Bone marrow (tissue), 2 donors: Measurements from ENCODE around the gene RSPO3.
"Not testable (repeated sequence)": the region's sequence is repeated elsewhere in the genome, so short reads cannot be mapped to it uniquely, and the experiment has no call there.

Source experiments
- DNase-seq, 2 donors: peaks; one replicate each; lab custom pipeline; 2025; lab: John Stamatoyannopoulos, UW

RSPO3 gene

DNA sequence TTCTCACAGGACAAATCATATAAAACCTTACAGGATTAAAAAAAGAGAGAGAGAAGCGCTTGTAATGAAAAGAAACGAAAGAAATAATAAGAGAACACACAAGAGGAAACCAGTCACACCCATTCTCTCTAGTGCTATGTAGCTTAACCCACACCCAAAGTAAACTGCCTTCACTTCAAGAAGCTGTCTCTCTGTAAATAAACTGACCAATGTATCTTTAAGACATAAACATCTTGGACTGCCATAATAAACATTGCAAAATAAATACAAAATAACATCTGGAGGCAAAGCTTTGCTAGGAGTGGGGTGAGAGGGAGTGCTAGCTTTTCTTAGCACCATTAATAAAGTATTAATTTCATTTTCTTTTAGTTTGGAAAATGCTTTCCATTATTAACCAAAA is 86.6 kb downstream of the RSPO3 start:
- DNase-seq = no peak

DNA sequence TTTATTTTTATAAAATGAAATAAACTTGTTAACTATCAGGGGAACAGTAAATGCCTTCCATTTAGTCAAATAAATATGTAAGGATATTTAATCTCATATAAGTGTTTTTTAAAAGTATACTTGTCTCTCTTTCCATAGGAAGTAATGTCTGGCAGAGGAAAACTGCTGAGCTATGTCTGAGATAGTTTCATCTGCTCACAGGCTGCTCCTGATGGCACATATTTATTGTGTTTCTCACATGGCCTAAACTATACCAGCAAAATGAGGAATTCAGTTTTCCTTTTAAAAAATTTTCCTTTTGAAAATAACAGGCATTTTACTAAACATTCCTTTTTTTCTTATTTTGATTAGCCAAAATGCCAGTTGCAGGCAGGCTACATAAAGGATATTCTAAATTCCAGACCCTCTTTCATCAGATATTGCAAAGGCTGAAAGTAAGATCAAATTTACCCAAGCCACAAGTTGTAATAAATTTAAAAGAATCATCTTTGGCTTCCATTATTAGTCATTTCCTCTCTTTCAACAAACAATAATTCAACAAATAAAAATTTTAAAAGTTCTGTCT is 88.1 kb downstream of the RSPO3 start:
- no peak for DNase-seq

DNA sequence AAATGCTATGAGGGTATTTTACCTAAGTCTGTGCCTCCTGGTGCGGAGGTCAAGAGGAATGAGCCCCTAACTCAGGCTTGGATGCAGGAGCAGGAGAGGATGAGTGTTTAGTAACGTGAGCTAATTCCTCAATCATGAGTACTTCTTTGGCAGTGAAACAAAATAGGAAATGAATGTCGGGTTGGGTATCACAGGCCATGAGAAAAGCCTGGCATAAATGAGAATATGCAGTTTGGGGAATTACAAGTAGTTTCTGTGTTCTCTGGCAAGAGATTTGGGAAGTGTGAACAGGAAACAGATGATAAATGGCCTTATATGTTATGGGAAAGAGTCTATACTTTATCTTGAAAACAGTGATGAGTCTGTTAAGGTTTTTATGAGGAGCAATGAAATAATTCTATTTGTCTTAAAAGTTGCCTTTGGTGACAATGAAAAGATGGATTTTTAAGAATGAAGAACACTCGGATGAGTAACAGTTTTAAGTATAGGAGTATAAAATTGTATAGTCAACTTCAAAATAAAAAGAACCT is 89.2 kb downstream of the RSPO3 start:
- no peak for DNase-seq

DNA sequence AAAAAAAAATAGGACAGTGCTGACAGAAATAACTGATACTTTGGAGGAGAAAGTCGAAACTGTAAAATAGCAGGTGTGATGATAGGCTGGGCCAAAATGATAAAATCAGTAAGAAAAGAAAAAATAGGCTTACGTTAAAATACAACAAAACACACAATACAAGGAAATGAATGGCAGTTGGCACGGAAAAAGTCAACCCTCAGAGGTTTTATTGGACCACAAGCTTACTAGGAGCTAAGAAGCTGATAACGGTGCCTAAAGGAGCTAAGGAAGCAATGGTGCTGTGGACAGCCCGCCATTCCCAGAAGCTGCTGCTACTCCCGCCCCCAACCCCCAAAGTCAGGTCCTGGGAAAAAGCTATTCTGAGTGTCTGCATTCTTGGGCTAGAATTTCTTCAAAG is 92.3 kb downstream of the RSPO3 start:
- DNase-seq = no peak

DNA sequence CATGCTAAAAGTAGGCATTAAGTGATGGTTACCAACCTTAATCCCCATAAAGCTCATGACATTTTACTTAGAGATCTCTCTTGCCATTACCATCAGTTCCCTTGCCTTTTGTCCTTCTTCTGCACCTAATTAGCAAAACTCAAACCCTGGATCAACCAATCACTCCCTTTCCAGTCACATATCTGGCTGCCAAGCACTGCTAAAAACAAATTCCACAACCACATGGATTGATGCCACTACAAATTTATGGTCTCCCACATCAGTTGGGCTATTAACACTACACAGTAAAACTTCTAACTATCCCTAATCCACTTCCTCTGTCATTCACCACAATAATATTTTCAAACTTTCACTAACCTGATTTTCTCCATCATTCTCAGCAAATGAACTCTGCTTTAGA is 93.9 kb downstream of the RSPO3 start:
- no peak for DNase-seq

DNA sequence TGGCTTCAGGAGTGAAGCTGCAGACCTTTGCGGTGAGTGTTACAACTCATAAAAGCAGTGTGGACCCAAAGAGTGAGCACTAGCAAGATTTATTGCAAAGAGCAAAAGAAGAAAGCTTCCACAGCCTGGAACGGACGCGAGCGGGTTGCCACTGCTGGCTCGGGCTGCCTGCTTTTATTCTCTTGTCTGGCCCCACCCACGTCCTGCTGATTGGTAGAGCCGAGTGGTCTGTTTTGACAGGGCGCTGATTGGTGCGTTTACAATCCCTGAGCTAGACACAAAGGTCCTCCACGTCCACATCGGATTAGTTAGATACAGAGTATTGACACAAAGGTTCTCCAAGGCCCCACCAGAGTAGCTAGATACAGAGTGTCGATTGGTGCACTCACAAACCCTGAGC is 95.6 kb downstream of the RSPO3 start:
- not testable (repeated sequence) for DNase-seq

DNA sequence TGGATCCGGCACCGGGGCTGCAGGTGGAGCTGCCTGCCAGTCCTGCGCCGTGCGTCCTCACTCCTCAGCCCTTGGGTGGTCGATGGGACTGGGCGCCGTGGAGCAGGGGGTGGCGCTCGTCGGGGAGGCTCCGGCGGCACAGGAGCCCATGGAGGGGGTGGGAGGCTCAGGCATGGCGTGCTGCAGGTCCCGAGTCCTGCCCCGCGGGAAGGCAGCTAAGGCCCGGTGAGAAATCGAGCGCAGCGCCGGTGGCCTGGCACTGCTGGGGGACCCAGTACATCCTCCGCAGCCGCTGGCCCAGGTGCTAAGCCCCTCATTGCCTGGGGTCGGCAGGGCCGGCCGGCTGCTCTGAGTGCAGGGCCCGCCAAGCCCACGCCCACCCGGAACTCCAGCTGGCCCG is 96.1 kb downstream of the RSPO3 start:
- not testable (repeated sequence) for DNase-seq

DNA sequence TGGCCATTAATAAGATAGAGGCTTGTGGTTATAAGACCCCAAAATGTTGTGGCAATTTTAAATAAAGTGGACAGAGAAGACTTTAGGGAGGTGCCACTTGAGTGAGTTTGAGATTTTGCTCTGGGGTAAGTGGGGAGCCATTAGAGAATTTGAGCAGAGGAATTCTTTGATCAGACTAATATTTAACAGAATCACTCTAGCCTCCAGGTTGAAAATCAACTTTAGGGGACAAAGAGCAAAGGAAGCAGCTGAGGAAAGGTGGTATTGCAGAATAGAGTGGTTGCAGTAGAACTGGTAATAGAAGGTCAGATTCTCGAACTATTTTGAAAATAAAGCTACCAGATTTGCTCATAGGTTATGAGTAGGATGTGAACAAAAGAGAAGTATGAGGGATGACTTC is 97.5 kb downstream of the RSPO3 start:
- no peak for DNase-seq

DNA sequence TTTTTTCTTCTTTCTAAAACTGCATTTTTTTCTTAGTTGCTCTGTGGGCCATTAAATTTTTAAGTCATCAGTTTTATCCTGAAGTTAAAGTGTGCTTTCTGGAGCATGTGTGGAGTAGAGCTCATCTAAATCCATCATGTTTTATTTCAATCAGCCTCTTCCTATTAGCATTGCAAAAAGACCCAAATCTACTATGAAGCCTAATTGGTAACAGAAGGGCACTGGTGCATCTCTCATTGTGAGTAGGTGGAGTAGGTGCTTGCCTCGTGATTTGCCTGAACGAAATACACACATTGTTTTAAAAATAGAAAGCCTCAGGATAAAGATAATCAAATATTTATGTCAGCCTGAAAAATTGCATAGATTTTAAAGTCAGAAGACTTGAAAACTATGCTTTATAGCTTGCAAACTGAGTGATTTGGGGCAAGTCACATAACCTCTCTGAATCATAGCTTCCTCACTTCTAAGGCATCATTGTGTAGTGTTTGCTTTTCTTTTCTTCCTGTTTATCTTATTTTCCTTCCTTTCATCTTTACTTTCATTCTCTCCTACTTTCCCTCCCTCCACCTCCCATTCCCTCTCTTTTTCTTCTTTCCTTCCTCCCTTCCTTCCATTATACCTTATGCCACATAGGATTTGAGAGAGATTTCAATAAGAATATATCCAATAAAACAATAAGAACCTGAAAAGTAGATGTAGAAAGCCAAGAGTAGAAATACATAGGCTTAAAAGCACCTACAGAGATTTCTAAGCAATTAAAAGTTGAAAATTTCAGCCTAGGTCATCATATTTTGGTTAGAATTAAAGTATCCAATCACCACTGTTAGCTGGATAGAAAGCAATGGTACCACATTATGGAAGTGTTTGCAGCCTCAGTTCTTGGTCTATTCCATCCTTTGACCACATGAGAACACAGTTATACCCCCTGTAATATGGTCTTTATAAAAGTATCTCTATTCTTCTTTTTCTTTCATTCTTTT is 98.6 kb downstream of the RSPO3 start:
- no peak for DNase-seq

DNA sequence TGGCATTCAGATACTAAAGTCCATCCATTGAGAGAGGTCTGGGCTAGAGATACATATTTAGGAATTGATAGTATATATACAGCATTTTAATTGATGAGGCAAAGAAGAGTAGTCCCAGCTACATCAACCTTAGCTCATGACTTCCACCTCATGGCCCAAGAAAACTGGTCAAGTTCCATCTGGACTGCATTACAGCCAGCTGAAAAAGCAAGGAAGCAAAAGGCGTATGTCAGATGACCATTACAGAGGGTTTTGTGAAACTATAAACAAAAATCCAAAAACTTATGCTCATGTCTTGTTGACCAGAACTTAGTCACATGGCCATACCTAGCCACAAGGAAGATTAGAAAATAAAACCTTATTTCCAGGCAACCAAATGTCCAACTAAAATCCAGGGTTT is 101.4 kb downstream of the RSPO3 start:
- no peak for DNase-seq

DNA sequence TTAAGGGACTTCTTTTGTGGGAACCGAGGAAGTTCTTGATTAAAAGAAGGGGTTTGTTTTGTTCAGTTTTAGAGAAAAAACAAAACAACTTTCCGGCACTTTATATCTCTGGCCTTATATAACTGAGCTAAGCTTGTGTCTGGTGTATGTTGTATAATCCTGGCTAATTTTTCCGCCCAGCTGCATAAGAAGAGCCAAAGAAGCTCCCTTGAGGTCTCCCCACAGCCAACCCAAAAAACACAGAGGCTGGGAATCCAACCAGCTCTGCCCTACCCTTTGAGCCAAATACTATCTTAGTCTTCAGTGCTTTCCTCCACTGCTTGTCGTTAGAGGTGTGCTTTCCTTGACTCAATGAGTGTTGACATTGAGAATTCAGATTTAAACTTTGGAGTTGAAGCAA is 102.7 kb downstream of the RSPO3 start:
- DNase-seq = no peak

DNA sequence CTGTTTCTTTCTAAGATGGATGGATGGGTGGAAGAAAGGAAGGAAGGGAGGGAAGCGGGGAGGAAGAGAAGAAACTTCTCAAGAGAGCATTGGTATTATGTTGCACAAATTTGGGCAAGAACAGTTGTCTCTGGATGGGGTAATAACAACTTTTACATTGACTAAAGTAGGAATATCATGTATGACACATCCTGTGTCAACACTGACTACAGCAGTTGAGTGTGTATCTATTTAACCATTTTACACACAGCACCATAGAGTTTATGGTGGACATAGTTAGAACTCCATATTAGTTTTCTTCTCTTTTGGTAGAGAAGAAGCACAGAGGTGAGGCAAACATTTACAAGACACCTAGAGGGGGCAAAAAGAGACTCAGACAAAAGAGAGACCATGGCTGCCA is 103.9 kb downstream of the RSPO3 start:
- DNase-seq = no peak

DNA sequence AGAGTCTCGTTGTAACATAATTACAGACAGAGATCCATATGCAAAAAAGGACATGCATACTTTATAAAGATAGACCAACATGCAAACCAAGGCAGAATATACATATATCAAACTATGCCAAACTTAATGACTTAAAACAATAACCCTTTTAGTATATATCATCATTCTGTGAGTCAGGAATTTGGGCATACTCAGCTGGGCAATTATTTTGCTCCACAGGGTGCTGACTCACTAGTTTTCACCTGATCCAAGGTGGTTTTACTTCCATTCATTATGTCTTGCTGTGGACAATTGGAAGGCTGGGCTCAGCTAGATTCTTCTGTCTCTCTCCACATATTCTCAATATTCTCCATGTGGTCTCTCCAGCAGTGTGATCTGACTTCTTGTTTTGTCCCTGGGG is 107.0 kb downstream of the RSPO3 start:
- DNase-seq = no peak

DNA sequence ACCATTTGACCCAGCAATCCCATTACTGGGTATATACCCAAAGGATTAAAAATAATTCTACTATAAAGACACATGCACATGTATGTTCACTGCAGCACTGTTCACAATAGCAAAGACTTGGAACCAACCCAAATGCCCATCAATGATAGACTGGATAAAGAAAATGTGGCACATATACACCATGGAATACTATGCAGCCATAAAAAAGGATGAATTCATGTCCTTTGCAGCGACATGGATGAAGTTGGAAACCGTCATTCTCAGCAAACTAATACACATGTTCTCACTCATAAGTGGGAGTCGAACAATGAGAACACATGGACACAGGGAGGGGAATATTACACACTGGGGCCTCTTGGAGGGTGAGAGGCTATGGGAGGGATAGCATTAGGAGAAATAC is 115.3 kb downstream of the RSPO3 start:
- not testable (repeated sequence) for DNase-seq

DNA sequence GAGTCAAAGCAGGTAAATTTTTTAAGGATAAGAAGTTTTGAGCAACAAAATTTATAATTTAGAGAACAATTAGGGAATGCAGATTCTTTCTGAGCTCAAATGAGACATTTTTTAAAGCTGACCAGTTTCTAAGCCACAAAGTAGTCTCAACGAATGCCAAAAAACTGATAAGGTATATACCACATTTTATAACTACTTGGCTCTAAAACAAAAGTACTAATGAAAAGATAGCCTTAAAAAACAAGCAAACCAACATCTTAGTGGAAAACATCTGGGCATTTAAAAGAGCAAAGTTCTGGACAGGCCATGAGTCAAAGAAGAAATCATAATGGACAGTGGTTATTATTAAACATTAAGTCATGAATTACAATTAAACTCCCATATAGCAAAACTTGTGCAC is 125.0 kb downstream of the RSPO3 start:
- no peak for DNase-seq
